Stomach smooth muscle (tissue), 2 donors: ENCODE measurements around the gene COG5.

Source experiments
- H3K27ac ChIP-seq: one replicate; pipeline ENCODE4 v1.7.0; 2013; ENCODE audit warnings: mild to moderate bottlenecking, low read length, inconsistent platforms
- H3K27me3 ChIP-seq, 2 donors: one replicate each; pipeline ENCODE4 v1.7.0; 2013; ENCODE audit warnings: low read length in 2 of 2; ENCODE audit not compliant: insufficient read depth in 2 of 2, control insufficient read depth in 1 of 2
- H3K36me3 ChIP-seq, 2 donors: one replicate each; pipeline ENCODE4 v1.7.0; 2013; ENCODE audit warnings: low read length in 2 of 2; ENCODE audit not compliant: control insufficient read depth in 2 of 2, insufficient read depth in 2 of 2
- H3K4me1 ChIP-seq: one replicate; pipeline ENCODE4 v1.7.0; 2013; ENCODE audit warnings: low read length; ENCODE audit not compliant: control insufficient read depth, insufficient read depth
- H3K4me3 ChIP-seq, 2 donors: one replicate each; pipeline ENCODE4 v1.7.0; 2013; ENCODE audit warnings: low read length in 2 of 2
- H3K9ac ChIP-seq, 2 donors: one replicate each; pipeline ENCODE4 v1.7.0; 2013; ENCODE audit warnings: low read length in 2 of 2, mild to moderate bottlenecking in 1 of 2
- H3K9me3 ChIP-seq, 2 donors: one replicate each; pipeline ENCODE4 v1.7.0; 2013; ENCODE audit warnings: low read length in 2 of 2; ENCODE audit not compliant: control insufficient read depth in 2 of 2
- donor health status: healthy.
- donor health status: Pancreatic carcinoma.

The COG5 gene

GRCh38 chr7:107579885-107580715 lies 16.4 kb upstream of the COG5 start, which contains the start of gene BCAP29:
Gene BCAP29, plus strand, starts transcription at chr7:107580246. Its CDS starts 527 bp downstream, at chr7:107580773.
- peak within 1 kb of the TSS; percentile 69 for H3K27ac ChIP-seq
- peaks cover 0 to 6% of the 10 kb centered on the region in 2 donors for H3K36me3 ChIP-seq
- peak within 1 kb of the TSS; percentile 87 to 89 for H3K9ac ChIP-seq
- H3K4me1 ChIP-seq: peaks cover 4% of the 10 kb centered on the region
- H3K27me3 ChIP-seq: no peaks in the 10 kb centered on the region
- H3K4me3 ChIP-seq: peak within 1 kb of the TSS; percentile 68 to 83
- H3K9me3 ChIP-seq: no peaks in the 10 kb centered on the region

- Histone ChIP-seq H3K27ac (peak overlapping the region; percentile 69), H3K9ac (peak overlapping the region; percentile 87 to 89), H3K4me3 (peak overlapping the region; percentile 68 to 83), H3K27me3 (no peaks in the 10 kb centered on the region), H3K4me1 (peaks cover 4% of the 10 kb centered on the region), H3K9me3 (no peaks in the 10 kb centered on the region), H3K36me3 (peaks cover 0 to 4% of the 10 kb centered on the region in 2 donors)
These were observed 15.8 kb upstream of the COG5 start for GRCh38 chr7:107579554-107579884.

DNA sequence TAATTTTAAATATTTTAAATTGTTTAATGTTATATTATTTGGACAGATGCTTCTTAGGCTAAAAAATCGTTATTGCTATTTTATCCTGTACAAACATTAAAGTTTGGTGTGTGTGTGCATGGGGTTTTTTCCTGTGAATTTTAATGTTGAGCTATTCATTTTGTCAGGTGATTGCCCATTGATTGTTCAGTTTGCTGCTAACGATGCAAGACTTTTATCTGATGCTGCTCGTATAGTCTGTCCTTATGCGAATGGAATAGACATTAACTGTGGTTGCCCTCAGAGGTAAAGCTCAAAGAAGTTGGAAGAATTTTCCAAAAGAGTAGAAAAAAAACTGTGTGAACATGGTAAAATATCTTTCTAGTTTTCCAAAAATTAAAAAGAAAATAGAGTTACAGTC lies 9.8 kb upstream of the COG5 start:
- H3K36me3 ChIP-seq: peaks cover 0 to 11% of the 10 kb centered on the region in 2 donors
- H3K27ac ChIP-seq: no peak overlapping the region
- H3K9me3 ChIP-seq: no peaks in the 10 kb centered on the region
- no peaks in the 10 kb centered on the region for H3K27me3 ChIP-seq
- no peak overlapping the region for H3K4me3 ChIP-seq
- no peak overlapping the region for H3K9ac ChIP-seq
- H3K4me1 ChIP-seq: no peaks in the 10 kb centered on the region

- H3K27me3 ChIP-seq: no peaks in the 10 kb centered on the region
- no peak overlapping the region for H3K9ac ChIP-seq
These were observed 6.6 kb upstream of the COG5 start for GRCh38 chr7:107570298-107570697.

DNA sequence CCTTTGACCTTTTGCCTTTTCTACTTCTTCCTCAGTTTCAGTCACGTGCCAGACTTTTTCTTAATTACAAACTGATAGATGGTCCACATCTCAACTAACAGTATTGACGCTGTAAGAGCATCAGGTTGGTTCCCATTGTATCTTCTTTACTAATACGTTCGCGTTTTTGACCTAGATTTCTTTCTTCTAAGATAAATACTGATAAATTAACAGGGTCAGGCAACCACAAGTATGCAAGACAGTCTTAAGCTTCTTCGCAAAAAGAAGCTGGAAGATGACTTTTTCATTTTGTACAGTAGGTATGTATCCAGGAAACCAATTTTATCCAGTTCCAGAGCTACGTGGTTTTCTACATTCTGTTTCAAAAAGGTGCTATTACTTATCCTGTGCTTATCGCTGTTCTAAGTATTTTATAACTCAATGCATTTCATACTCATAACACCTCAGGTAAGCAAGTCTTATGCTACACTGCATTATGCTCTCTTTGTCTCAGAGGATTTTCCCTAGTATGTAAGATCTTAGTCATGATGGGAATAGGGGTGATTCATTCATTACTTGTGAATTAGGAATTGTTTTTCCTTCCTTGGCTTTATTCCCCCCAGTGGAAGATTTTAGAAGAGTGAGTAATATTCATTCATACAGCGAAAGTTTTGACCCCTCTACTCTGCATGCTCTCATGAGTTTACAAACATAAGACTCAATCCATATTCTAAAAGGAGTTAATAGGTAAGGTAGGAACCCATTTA lies 1.0 kb upstream of the COG5 start:
- Histone ChIP-seq H3K9me3 (no peaks in the 10 kb centered on the region), H3K9ac (peak overlapping the region; percentile 75 to 94), H3K27me3 (no peaks in the 10 kb centered on the region), H3K4me3 (peak overlapping the region; percentile 82 to 91), H3K27ac (peak overlapping the region; percentile 77), H3K36me3 (no peaks in the 10 kb centered on the region), H3K4me1 (peaks cover under 1% of the 10 kb centered on the region)

More at GRCh38 chr7:107570298-107570697, 6.6 kb upstream of the COG5 start:
- Histone ChIP-seq H3K27ac (no peak overlapping the region), H3K4me3 (no peak overlapping the region), H3K36me3 (peaks cover 0 to 6% of the 10 kb centered on the region in 2 donors), H3K9me3 (no peaks in the 10 kb centered on the region), H3K4me1 (no peaks in the 10 kb centered on the region)

DNA sequence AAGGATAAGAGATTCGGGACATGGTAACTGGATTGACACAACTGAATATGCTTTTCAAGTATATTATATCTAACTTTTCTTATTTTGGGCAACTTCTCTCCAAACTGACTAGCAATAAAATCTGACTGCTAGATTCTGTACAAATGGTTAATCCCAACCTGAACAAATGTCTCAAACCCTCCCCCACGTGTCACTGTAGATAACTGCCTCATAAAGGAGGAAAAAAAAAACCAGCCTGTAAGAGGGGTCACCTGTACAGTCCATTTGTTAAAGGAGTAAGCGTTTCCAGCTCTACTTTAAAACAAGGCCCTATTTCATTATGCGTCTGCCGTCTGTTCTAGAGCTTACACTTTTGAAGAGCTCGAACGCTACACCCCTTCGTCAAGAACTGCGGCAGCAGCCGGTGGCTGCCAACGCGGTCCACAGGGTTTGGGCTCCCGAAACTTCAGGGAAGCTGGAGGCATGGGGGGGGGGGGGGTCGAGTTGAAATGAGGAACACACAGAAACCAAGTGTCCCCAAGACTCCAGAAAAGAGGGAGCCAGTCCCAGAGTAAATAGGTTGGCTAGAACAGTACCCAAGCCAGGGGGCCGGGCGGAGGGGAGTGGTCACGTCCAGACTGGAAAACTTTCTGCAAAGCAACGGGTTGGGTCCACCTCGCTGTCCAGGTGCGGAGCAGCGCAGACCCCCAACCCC lies 492 bp downstream of the COG5 start:
- H3K27ac ChIP-seq: peak overlapping the region; percentile 60
- no peaks in the 10 kb centered on the region for H3K9me3 ChIP-seq
- H3K36me3 ChIP-seq: no peaks in the 10 kb centered on the region
- H3K4me1 ChIP-seq: peaks cover 3% of the 10 kb centered on the region
- no peaks in the 10 kb centered on the region for H3K27me3 ChIP-seq
- H3K9ac ChIP-seq: peak overlapping the region; percentile 83 to 86
- peak overlapping the region; percentile 82 to 91 for H3K4me3 ChIP-seq

DNA sequence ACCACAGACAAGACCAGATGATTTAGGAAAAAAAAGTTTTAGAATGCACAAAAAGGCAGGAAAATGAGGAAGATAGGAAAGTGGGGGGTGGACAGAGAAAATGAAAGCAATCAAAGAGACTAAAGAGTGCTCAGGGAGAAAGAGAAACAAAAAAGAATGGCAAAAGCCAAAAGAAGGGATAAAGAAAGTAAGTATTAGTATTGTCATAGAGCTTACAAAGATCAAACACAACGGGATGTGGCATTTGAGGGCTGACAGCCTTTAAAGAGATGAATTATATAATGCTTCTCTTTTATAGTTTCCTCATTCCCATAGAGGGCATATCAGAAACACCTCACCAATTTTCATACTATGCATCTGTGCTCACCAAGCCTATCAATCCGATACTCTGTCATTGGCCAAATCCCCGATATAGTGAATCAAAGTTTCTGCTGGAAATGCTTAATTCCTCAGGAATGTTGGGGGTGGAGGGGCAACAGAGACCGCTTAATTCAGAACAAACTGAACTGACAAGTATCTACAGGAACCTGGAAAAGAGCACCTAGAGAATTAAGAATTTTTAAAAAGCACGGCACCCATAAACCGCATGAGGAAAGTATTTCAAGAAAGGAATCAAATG lies 2.7 kb downstream of the COG5 start:
- Histone ChIP-seq H3K36me3 (no peaks in the 10 kb centered on the region), H3K27me3 (no peaks in the 10 kb centered on the region), H3K9me3 (no peaks in the 10 kb centered on the region), H3K27ac (no peak overlapping the region), H3K4me1 (peaks cover 3% of the 10 kb centered on the region), H3K9ac (no peak overlapping the region), H3K4me3 (no peak overlapping the region)

DNA sequence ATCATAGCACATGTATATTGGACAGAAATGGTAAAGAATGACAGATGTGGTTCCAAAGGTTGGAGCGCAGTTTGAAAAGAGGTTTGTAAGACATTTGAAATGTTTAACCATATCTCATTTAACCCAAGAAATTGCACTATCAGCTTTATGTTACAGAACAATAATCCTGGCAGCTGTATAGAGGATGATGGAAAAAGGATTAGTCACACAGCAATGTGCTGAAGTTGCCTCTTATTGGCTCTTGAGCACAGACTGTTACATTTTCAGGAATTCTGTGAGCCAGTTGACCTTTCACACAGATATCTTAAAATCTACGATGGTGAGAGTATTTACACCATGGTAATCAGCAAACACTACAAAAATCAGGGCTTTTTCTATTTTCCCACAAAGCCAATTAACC lies 3.9 kb downstream of the COG5 start:
- no peak overlapping the region for H3K9ac ChIP-seq
- peaks cover 3% of the 10 kb centered on the region for H3K4me1 ChIP-seq
- no peaks in the 10 kb centered on the region for H3K9me3 ChIP-seq
- H3K27me3 ChIP-seq: no peaks in the 10 kb centered on the region
- no peak overlapping the region for H3K27ac ChIP-seq
- H3K4me3 ChIP-seq: no peak overlapping the region
- H3K36me3 ChIP-seq: no peaks in the 10 kb centered on the region

- peaks cover 9 to 12% of the 10 kb centered on the region in 2 donors for H3K36me3 ChIP-seq
- no peak overlapping the region for H3K4me3 ChIP-seq
- no peak overlapping the region for H3K27ac ChIP-seq
- H3K4me1 ChIP-seq: peaks cover 3% of the 10 kb centered on the region
- H3K9me3 ChIP-seq: no peaks in the 10 kb centered on the region
- no peak overlapping the region for H3K9ac ChIP-seq
- H3K27me3 ChIP-seq: no peaks in the 10 kb centered on the region
These were observed 7.8 kb downstream of the COG5 start for GRCh38 chr7:107555893-107556292.

DNA sequence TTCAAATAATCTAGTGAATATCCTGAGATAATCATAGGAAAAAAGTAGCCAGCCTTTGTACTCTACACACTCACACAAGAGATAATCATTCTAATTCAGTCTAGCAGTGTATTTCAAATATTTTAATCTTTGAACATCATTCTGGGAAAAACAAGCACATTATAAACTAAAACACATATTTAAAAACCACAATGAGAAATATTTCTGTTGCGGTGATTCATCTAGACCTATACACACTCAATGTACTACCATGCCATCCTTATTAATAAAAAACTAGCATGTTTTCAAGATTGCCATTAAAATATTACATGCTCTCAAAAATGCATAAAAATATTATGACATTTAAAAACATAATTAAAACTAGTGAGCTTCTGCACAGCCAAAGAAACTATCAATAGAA lies 11.8 kb downstream of the COG5 start:
- H3K4me1 ChIP-seq: no peaks in the 10 kb centered on the region
- H3K9me3 ChIP-seq: no peaks in the 10 kb centered on the region
- H3K27me3 ChIP-seq: no peaks in the 10 kb centered on the region
- peaks cover 12 to 15% of the 10 kb centered on the region in 2 donors for H3K36me3 ChIP-seq
- H3K9ac ChIP-seq: no peak overlapping the region
- H3K27ac ChIP-seq: no peak overlapping the region
- H3K4me3 ChIP-seq: no peak overlapping the region
